ENCODE measurements around the gene EHMT1. TPM values are rescaled to one million over a fixed set of nuclear protein-coding genes. Genes with fewer than 3 reads are reported as not detected.

EHMT1 gene
- total and polyA plus RNA-seq, 2 of the 8 experiments (the other 6 are each of a cell fraction or from before 2014, with no cell fraction given), result 95.7 to 163 TPM

GRCh38 chr9:137649553-137649952, 30.7 kb downstream of the EHMT1 start:
- ChIA-PET CTCF (ENCODE audit: partially characterized antibody) (interaction anchor here (0.6 to 1.5 kb wide), 3 partner anchors 16 to 373 kb away, joined by 3 to 4 read pairs (median 4); no protein-coding TSS in a partner anchor), POLR2A (ENCODE audit: partially characterized antibody) (interaction anchor here (1.0 kb wide), 1 partner anchor 18 kb away, joined by 3 read pairs; no protein-coding TSS in a partner anchor)
- no peak overlapping the region for H3K23ac ChIP-seq (ENCODE audit: insufficient read length)
- H3K14ac ChIP-seq (ENCODE audit: insufficient read length), result no peak overlapping the region
- FAIRE-seq (no peak), DNase-seq (ENCODE audit: low read depth in 1 of 2, low spot score in 2 of 2) (no peak)
- WGBS, 2 experiments (ENCODE audit: extremely low coverage in 1 of 2, insufficient coverage in 1 of 2, insufficient read length in 1 of 2, insufficient replicate concordance in 2 of 2, low coverage in 1 of 2, low lambda C conversion rate in 2 of 2, missing lambda C conversion rate in 1 of 2), result 93% methylated on average over 9 of the region's 9 CpGs; no CpG with 5 or more reads in 1 of the 2 experiments
- H3K79me2 ChIP-seq (ENCODE audit: control insufficient read depth in 1 of 2, insufficient read depth in 2 of 2, low read length in 2 of 2), result peaks cover 3 to 91% of the 10 kb centered on the region in 2 experiments
- no peak overlapping the region for H3K9ac ChIP-seq (replicated peaks in 1 of 4; ENCODE audit: extremely low read depth in 1 of 4, low read depth in 3 of 4, low read length in 3 of 4)
- H4K20me1 ChIP-seq (replicated peaks in 1 of 2; ENCODE audit: control insufficient read depth in 1 of 2, insufficient read depth in 2 of 2, low read length in 2 of 2), result peaks cover 15 to 16% of the 10 kb centered on the region in 2 experiments
- H3K27me3 ChIP-seq (replicated peaks in 1 of 4; ENCODE audit: control insufficient read depth in 3 of 4, extremely low read depth in 1 of 4, insufficient read depth in 3 of 4, low read length in 3 of 4), result no peaks in the 10 kb centered on the region
- H3K4me3 ChIP-seq (ENCODE audit: extremely low read depth in 1 of 4, insufficient read depth in 2 of 4, low read depth in 3 of 4, low read length in 4 of 4), result no peak overlapping the region
- peaks cover 0 to 14% (median under 1%) of the 10 kb centered on the region in 4 experiments; a peak in 2 of 8 replicates for H3K36me3 ChIP-seq (ENCODE audit: control insufficient read depth in 2 of 4, insufficient read depth in 4 of 4, low read length in 3 of 4)
- peaks cover 0 to 3% (median under 1%) of the 10 kb centered on the region in 4 experiments; a peak in 3 of 7 replicates for H3K4me1 ChIP-seq (replicated peaks in 1 of 4; ENCODE audit: control insufficient read depth in 3 of 4, insufficient read depth in 4 of 4, low read length in 3 of 4)
- no peak overlapping the region for H3K4me2 ChIP-seq (ENCODE audit: insufficient read depth in 1 of 2, low read depth in 2 of 2, low read length in 2 of 2)
- no peak overlapping the region for H4K8ac ChIP-seq (ENCODE audit: extremely low read depth, insufficient read depth, low read length)
- H3K9me3 ChIP-seq (ENCODE audit: insufficient read depth in 2 of 2, low read depth in 1 of 2, low read length in 1 of 2), result 0 out of 4 replicates have a peak, but pooled peaks cover 0 to 2% of the 10 kb centered on the region in 2 experiments
- no peak overlapping the region for H2BK5ac ChIP-seq (ENCODE audit: low read depth, low read length)
- no peak overlapping the region for H3K56ac ChIP-seq (replicated peaks; ENCODE audit: insufficient read length, low read depth, low read length)
- no peaks in the 10 kb centered on the region for H3K23me2 ChIP-seq (ENCODE audit: low read depth, low read length)
- H2BK20ac ChIP-seq (ENCODE audit: low read length), result no peak overlapping the region
- H4K91ac ChIP-seq (replicated peaks; ENCODE audit: insufficient read length, low read length), result no peak overlapping the region
- peaks cover 18% of the 10 kb centered on the region for H3K79me1 ChIP-seq (ENCODE audit: low read depth, low read length)
- no peak overlapping the region for H2AK5ac ChIP-seq (ENCODE audit: low read depth, low read length)
- H3K27ac ChIP-seq (ENCODE audit: low read depth, low read length), result no peak overlapping the region
- no peak overlapping the region for H3K4ac ChIP-seq (replicated peaks; ENCODE audit: insufficient read length, low read depth, low read length)
- H2BK12ac ChIP-seq (ENCODE audit: low read depth, low read length), result no peak overlapping the region
- no peak overlapping the region for H4K5ac ChIP-seq (ENCODE audit: insufficient read length, low read depth, low read length)
- H3K18ac ChIP-seq (ENCODE audit: extremely low read depth, low read length), result no peak overlapping the region
- H2BK120ac ChIP-seq (replicated peaks; ENCODE audit: low read depth, low read length), result no peak overlapping the region
- H2BK15ac ChIP-seq (ENCODE audit: low read length), result no peak overlapping the region
- H2AFZ ChIP-seq (ENCODE audit: low read length), result no peak overlapping the region
- no peak for TF ChIP-seq ZNF274 (IDR thresholded peaks at IDR 0.05; ENCODE audit: borderline replicate concordance, extremely low read depth, low read length)
- TF ChIP-seq RNF2 (IDR thresholded peaks at IDR 0.05; ENCODE audit: borderline replicate concordance, low read depth, low read length, missing control alignments, poor library complexity, severe bottlenecking), result no peak
- no peak for TF ChIP-seq BRCA1 (IDR thresholded peaks at IDR 0.05; ENCODE audit: low read depth, low read length)
- no peak for TF ChIP-seq GABPA (IDR thresholded peaks at IDR 0.05; ENCODE audit: borderline replicate concordance, insufficient read depth, low read length)
- TF ChIP-seq JUN (IDR thresholded peaks at IDR 0.05; ENCODE audit: low read depth, low read length), result no peak
- no peak for TF ChIP-seq SUZ12 (IDR thresholded peaks at IDR 0.05; ENCODE audit: low read length)
- no peak for TF ChIP-seq RBBP5 (IDR thresholded peaks at IDR 0.05; ENCODE audit: borderline replicate concordance, low read depth, low read length)
- no peak for TF ChIP-seq KDM4A (IDR thresholded peaks at IDR 0.05; ENCODE audit: low read depth, low read length, severe bottlenecking)
- no peak for TF ChIP-seq SP1 (IDR thresholded peaks at IDR 0.05; ENCODE audit: low read depth, low read length)
- TF ChIP-seq TBP (IDR thresholded peaks at IDR 0.05; ENCODE audit: low read depth, low read length), result no peak

Measured in H1 (cell line).